Measurements from ENCODE around the gene KAT8. TPM values are rescaled to one million over a fixed set of nuclear protein-coding genes. Genes with fewer than 3 reads are reported as not detected.

KAT8 gene
- total and polyA plus RNA-seq, 10 of the 15 experiments (the other 5 are each of a cell fraction or from before 2014, with no cell fraction given) = 5.5 to 55.8 (median 39.6) TPM

DNA sequence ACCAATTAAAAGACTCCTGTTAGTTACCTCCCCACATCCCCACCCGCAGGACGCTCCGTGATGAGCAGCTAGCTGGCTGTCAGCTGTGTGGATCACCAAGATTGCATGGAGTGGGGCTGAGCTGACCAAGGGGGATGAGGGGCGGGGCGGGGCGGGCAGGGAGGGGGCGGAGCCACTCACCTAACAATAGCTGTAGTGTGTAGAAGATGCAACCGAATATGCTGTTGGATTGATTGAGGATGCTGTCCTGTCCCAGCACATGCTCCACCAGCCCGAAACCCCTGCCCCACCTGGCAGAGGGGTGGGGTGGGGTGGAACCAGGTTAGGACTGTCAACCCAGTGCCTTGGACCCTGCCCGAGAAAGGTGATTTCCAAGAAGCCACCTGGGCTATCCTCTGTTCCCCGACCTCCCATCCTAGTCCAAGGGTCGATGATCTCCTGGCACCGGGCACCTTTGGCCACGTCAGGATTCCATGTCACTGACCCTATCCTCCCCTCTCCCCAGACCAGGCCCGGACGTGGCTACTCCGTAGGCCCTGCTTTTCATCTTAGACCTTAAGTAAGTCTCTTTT lies 24.2 kb upstream of the KAT8 start:
- SMC1A ChIA-PET (ENCODE audit: uncharacterized antibody, unreplicated experiment) = interaction anchor here (1.1 to 2.1 kb wide), 7 partner anchors 19 to 363 kb away, joined by 3 to 11 read pairs (median 4); partner anchors contain the start of genes HSD3B7, ZNF646 and ZNF668
- H3K36me3 ChIP-seq (ENCODE audit: control insufficient read depth in 2 of 2, insufficient read depth in 2 of 2, low read length in 1 of 2) = peaks cover 0 to 2% of the 10 kb centered on the region in 2 experiments; a peak in 3 of 4 replicates
- peak; percentile 24; the same call in 1 of the 2 replicates for TF ChIP-seq ZNF384 (IDR thresholded peaks at IDR 0.05; ENCODE audit: borderline replicate concordance, low read depth, low read length)
- TF ChIP-seq RCOR1 (conservative IDR thresholded peaks at IDR 0.05; ENCODE audit: low read depth, low read length) = no peak
- no peak for TF ChIP-seq CBX3 (IDR thresholded peaks at IDR 0.05; ENCODE audit: borderline replicate concordance, low read depth)
- TF ChIP-seq, protein P1, sequence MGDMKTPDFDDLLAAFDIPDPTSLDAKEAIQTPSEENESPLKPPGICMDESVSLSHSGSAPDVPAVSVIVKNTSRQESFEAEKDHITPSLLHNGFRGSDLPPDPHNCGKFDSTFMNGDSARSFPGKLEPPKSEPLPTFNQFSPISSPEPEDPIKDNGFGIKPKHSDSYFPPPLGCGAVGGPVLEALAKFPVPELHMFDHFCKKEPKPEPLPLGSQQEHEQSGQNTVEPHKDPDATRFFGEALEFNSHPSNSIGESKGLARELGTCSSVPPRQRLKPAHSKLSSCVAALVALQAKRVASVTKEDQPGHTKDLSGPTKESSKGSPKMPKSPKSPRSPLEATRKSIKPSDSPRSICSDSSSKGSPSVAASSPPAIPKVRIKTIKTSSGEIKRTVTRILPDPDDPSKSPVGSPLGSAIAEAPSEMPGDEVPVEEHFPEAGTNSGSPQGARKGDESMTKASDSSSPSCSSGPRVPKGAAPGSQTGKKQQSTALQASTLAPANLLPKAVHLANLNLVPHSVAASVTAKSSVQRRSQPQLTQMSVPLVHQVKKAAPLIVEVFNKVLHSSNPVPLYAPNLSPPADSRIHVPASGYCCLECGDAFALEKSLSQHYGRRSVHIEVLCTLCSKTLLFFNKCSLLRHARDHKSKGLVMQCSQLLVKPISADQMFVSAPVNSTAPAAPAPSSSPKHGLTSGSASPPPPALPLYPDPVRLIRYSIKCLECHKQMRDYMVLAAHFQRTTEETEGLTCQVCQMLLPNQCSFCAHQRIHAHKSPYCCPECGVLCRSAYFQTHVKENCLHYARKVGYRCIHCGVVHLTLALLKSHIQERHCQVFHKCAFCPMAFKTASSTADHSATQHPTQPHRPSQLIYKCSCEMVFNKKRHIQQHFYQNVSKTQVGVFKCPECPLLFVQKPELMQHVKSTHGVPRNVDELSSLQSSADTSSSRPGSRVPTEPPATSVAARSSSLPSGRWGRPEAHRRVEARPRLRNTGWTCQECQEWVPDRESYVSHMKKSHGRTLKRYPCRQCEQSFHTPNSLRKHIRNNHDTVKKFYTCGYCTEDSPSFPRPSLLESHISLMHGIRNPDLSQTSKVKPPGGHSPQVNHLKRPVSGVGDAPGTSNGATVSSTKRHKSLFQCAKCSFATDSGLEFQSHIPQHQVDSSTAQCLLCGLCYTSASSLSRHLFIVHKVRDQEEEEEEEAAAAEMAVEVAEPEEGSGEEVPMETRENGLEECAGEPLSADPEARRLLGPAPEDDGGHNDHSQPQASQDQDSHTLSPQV (IDR thresholded peaks at IDR 0.05) = no peak
- no peak for TF ChIP-seq TAF1 (IDR thresholded peaks at IDR 0.05; ENCODE audit: borderline replicate concordance, low read depth, low read length)
- WGBS (ENCODE audit: insufficient coverage, insufficient replicate concordance, low lambda C conversion rate, missing lambda C conversion rate) = 7% methylated on average over 17 of the region's 17 CpGs
- intact Hi-C loops (cut with micrococcal nuclease; ENCODE audit: unreplicated experiment) = loop anchor here (5.0 to 10.0 kb wide), 2 partner anchors 138 to 349 kb away; partner anchors contain the start of genes SETD1A and ZNF843
- peak; percentile 29 for ATAC-seq
- in situ Hi-C loops (cut with MboI) = no loop called here
- POLR2A ChIA-PET = interaction anchor here (0.6 to 1.6 kb wide), 6 partner anchors 19 to 100 kb away, joined by 3 to 14 read pairs (median 3); partner anchors contain the start of genes FUS, ZNF646 and ZNF668
- H3K27ac ChIP-seq (ENCODE audit: control insufficient read depth, insufficient read depth) = no peak overlapping the region
- peak overlapping the region; percentile 99 for H3K4me3 ChIP-seq
- H4K20me1 ChIP-seq (ENCODE audit: control insufficient read depth, insufficient read depth) = no peaks in the 10 kb centered on the region
- BruUV-seq (replicated peaks) = no TSS peak
- peak overlapping the region; percentile 83; the same call in 1 of the 2 replicates for H3K9ac ChIP-seq (ENCODE audit: control insufficient read depth, insufficient read depth, low read length)
- no peak for DNase-seq (ENCODE audit: low read depth, low spot score)
- H2AFZ ChIP-seq (ENCODE audit: control insufficient read depth, low read depth, low read length) = no peak overlapping the region
- CTCF ChIA-PET = interaction anchor here (1.1 to 2.6 kb wide), 11 partner anchors 10 to 290 kb away, joined by 3 to 15 read pairs (median 5); partner anchors contain the start of genes BCKDK, HSD3B7 and ZNF646
- FAIRE-seq = no peak
- peaks cover 8% of the 10 kb centered on the region for H3K4me1 ChIP-seq (ENCODE audit: control insufficient read depth, insufficient read depth, low read length)
- RAD21 ChIA-PET (ENCODE audit: unreplicated experiment) = interaction anchor here (0.7 to 2.4 kb wide), 12 partner anchors 19 to 350 kb away, joined by 3 to 8 read pairs (median 5); partner anchors contain the start of genes HSD3B7, KAT8, ZNF646 and ZNF668
- H3K27me3 ChIP-seq (replicated peaks in 1 of 2; ENCODE audit: control insufficient read depth in 2 of 2, insufficient read depth in 2 of 2, low read length in 1 of 2) = no peaks in the 10 kb centered on the region
- H3K9me3 ChIP-seq (replicated peaks; ENCODE audit: control insufficient read depth, insufficient read depth, low read length) = no peaks in the 10 kb centered on the region
- H3K4me2 ChIP-seq (ENCODE audit: control insufficient read depth, insufficient read depth) = peak overlapping the region; percentile 86
- peaks cover 20% of the 10 kb centered on the region for H3K79me2 ChIP-seq (ENCODE audit: control insufficient read depth, insufficient read depth, low read length)

Measured in GM12878 (cell line).